ENCODE measurements around the gene DYNC1H1. TPM values are rescaled to one million over a fixed set of nuclear protein-coding genes. Genes with fewer than 3 reads are reported as not detected.

Gene DYNC1H1
- total RNA-seq, 4 donors from 2014 or later, result 606 to 1,020 (median 666) TPM

DNA sequence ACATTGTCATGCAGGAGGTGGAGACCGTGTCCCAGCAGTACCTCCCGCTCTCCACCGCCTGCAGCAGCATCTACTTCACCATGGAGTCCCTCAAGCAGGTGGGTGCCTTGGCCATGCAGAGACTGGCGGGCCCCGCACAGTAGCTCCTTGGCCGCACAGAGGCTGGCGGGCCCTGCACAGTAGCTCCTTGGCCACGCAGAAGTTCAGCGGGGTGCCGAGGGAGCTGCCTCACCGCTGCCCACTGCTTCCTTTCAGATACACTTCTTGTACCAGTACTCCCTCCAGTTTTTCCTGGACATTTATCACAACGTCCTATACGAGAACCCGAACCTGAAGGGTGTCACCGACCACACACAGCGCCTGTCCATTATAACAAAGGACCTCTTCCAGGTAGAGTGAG, 74.8 kb downstream of the DYNC1H1 start:
- TF ChIP-seq, protein P1, sequence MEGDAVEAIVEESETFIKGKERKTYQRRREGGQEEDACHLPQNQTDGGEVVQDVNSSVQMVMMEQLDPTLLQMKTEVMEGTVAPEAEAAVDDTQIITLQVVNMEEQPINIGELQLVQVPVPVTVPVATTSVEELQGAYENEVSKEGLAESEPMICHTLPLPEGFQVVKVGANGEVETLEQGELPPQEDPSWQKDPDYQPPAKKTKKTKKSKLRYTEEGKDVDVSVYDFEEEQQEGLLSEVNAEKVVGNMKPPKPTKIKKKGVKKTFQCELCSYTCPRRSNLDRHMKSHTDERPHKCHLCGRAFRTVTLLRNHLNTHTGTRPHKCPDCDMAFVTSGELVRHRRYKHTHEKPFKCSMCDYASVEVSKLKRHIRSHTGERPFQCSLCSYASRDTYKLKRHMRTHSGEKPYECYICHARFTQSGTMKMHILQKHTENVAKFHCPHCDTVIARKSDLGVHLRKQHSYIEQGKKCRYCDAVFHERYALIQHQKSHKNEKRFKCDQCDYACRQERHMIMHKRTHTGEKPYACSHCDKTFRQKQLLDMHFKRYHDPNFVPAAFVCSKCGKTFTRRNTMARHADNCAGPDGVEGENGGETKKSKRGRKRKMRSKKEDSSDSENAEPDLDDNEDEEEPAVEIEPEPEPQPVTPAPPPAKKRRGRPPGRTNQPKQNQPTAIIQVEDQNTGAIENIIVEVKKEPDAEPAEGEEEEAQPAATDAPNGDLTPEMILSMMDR (IDR thresholded peaks at IDR 0.05), result no peak
- TF ChIP-seq POLR2A (IDR thresholded peaks at IDR 0.05) (no peak), EP300 (IDR thresholded peaks at IDR 0.05) (no peak), POLR2AphosphoS5 (IDR thresholded peaks at IDR 0.05) (no peak)
- 88 to 95% methylated on average over 8 to 10 of the region's 16 CpGs for WGBS, 2 donors (ENCODE audit: low coverage in 1 of 2)
- Histone ChIP-seq H3K36me3 (peaks cover 4 to 100% of the 10 kb centered on the region in 2 donors), H3K4me1 (peaks cover 0 to 14% (median 0%) of the 10 kb centered on the region in 3 donors), H3K9me3 (no peaks in the 10 kb centered on the region), H3K27me3 (no peaks in the 10 kb centered on the region), H3K27ac (no peak overlapping the region), H3K4me3 (no peak overlapping the region)
- no peak for ATAC-seq

DNA sequence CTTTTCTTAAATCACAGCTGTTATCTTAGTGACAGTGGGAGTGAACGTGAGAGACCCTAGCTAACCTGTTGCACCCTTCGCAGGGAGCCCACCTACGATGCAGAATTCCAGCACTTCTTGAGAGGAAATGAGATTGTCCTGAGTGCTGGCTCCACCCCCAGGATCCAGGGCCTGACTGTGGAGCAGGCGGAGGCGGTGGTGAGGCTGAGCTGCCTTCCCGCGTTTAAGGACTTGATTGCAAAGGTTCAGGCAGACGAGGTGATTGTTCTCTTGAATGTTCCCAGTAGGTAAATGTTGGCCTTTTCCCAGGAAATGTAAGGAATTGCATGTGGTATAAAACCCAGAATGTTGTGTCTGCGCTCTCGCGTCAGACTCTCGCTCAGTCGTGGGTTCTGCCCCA, 75.8 kb downstream of the DYNC1H1 start:
- H3K9me3 ChIP-seq, result no peaks in the 10 kb centered on the region
- 72 to 81% methylated on average over 2 to 11 of the region's 13 CpGs for WGBS, 2 donors (ENCODE audit: low coverage in 1 of 2)
- no peak overlapping the region for H3K4me3 ChIP-seq
- ATAC-seq, result no peak
- no peak for TF ChIP-seq POLR2AphosphoS5 (IDR thresholded peaks at IDR 0.05)
- TF ChIP-seq POLR2A (IDR thresholded peaks at IDR 0.05), result no peak
- TF ChIP-seq, protein P1 (IDR thresholded peaks at IDR 0.05), result no peak
- TF ChIP-seq EP300 (IDR thresholded peaks at IDR 0.05), result no peak
- no peak overlapping the region for H3K27ac ChIP-seq
- H3K36me3 ChIP-seq, result peaks cover 4 to 100% of the 10 kb centered on the region in 2 donors
- H3K27me3 ChIP-seq, result no peaks in the 10 kb centered on the region
- H3K4me1 ChIP-seq, result peaks cover 0 to 18% (median 0%) of the 10 kb centered on the region in 3 donors

DNA sequence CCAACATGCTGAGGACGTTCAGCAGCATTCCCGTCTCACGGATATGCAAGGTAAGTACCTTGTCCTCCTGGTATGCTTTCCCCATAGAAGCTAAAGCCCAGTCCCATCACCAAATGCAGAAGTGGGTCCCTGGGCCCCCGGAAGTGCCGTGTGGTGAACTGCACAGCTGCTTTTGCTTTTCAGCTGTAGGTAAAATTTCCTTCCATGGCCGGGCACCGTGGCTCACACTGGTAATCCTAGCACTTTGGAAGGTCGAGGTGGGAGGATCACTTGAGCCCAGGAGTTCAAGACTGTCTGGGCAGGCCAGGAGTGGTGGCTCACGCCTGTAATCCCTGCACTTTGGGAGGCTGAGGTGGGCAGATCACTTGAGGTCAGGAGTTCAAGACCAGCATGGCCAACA, 78.3 kb downstream of the DYNC1H1 start:
- H3K9me3 ChIP-seq, result no peaks in the 10 kb centered on the region
- peaks cover 0 to 38% (median 3%) of the 10 kb centered on the region in 3 donors for H3K4me1 ChIP-seq
- ATAC-seq, result no peak
- no peak overlapping the region for H3K4me3 ChIP-seq
- no peaks in the 10 kb centered on the region for H3K27me3 ChIP-seq
- H3K27ac ChIP-seq, result peak overlapping the region in 1 of 4 donors; percentile 66
- TF ChIP-seq POLR2A (IDR thresholded peaks at IDR 0.05), result no peak
- no peak for TF ChIP-seq POLR2AphosphoS5 (IDR thresholded peaks at IDR 0.05)
- TF ChIP-seq, protein P1 (IDR thresholded peaks at IDR 0.05), result no peak
- no peak for TF ChIP-seq EP300 (IDR thresholded peaks at IDR 0.05)
- WGBS, 2 donors (ENCODE audit: low coverage in 1 of 2), result 93% methylated on average over 3 of the region's 9 CpGs; no CpG with 5 or more reads in 1 of the 2 donors
- H3K36me3 ChIP-seq, result peaks cover 4 to 98% of the 10 kb centered on the region in 2 donors

DNA sequence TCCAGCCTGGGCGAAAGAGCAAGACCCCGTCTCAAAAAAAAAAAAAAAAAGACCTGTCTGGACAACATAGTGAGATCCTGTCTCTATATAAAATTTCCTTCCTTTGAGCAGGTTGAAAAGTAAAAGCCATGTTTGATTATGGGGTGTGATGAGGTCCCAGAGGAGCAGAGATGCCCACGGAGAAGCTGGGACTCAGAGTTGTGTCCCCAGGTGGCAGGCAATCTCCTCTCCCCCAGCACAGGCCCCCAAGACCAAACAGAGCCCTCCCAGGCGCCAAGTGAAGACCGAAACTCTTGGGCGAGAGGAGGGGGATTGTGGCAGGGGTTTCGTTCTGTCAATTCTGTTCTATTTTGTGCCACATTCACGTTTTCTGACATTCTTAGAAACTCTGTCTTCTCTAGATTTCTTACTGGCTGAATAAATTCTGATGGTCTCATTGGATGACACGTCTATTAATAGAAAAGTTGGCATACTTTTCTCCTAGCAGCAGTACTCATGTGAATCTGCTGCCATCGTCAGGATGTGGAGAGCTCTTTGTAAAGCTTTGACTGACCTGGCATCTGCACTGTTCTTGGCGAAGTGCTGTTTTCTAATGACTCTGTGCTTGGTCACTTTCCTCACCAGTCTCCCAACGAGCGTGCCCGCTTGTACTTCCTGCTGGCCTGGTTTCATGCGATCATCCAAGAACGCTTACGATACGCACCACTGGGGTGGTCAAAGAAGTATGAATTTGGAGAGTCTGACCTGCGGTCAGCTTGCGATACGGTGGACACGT, 79.1 kb downstream of the DYNC1H1 start:
- Histone ChIP-seq H3K27me3 (no peaks in the 10 kb centered on the region), H3K4me1 (peaks cover 0 to 38% (median 3%) of the 10 kb centered on the region in 3 donors), H3K27ac (peak overlapping the region in 3 of 4 donors; percentile 66 to 69 (median 66)), H3K4me3 (no peak overlapping the region), H3K36me3 (peaks cover 4 to 98% of the 10 kb centered on the region in 2 donors), H3K9me3 (no peaks in the 10 kb centered on the region)
- peak; percentile 11 for ATAC-seq
- 71% methylated on average over 7 to 9 of the region's 22 CpGs for WGBS, 2 donors (ENCODE audit: low coverage in 1 of 2)
- TF ChIP-seq POLR2AphosphoS5 (IDR thresholded peaks at IDR 0.05), result no peak
- TF ChIP-seq EP300 (IDR thresholded peaks at IDR 0.05), result no peak
- no peak for TF ChIP-seq POLR2A (IDR thresholded peaks at IDR 0.05)
- TF ChIP-seq, protein P1 (IDR thresholded peaks at IDR 0.05), result no peak

DNA sequence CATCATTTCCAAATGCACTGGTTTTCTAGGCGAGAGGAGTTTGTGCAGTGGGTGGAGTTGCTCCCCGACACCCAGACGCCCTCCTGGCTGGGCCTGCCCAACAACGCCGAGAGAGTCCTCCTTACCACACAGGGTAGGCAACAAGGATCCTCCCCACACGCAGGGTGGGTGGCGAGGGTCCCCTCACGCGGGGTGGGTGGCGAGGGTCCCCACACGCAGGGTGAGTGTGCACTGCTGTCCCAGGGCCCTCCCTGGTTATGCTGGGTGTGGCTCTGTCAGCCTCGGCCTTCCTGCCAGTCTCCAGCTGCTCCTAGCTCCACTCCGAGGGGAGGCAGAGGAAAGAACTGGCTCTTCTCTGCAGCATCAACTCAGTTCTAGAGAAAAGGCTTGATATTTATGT, 80.2 kb downstream of the DYNC1H1 start:
- no CpG with 5 or more reads among the region's 13 CpGs for WGBS, 2 donors (ENCODE audit: low coverage in 1 of 2)
- peaks cover 4 to 98% of the 10 kb centered on the region in 2 donors for H3K36me3 ChIP-seq
- TF ChIP-seq, protein P1 (IDR thresholded peaks at IDR 0.05), result no peak
- TF ChIP-seq POLR2A (IDR thresholded peaks at IDR 0.05) (no peak), POLR2AphosphoS5 (IDR thresholded peaks at IDR 0.05) (no peak), EP300 (IDR thresholded peaks at IDR 0.05) (no peak)

More for the DNA sequence above, 80.2 kb downstream of the DYNC1H1 start:
- H3K4me1 ChIP-seq, result peaks cover 0 to 38% (median 3%) of the 10 kb centered on the region in 3 donors
- H3K4me3 ChIP-seq, result no peak overlapping the region
- no peaks in the 10 kb centered on the region for H3K9me3 ChIP-seq
- peak overlapping the region in 2 of 4 donors; percentile 64 to 69 for H3K27ac ChIP-seq
- H3K27me3 ChIP-seq, result no peaks in the 10 kb centered on the region
- ATAC-seq, result no peak

Measured in gastroesophageal sphincter (tissue), 4 donors.